Stimulated activated CD8-positive, alpha-beta memory T cell treated with anti-CD3 and anti-CD28 coated beads, Interleukin-7, amount 100 ng/mL, for 24 hours (primary cell): Measurements from ENCODE around the gene BMPR1A.
"Not testable (repeated sequence)": the region's sequence is repeated elsewhere in the genome, so short reads cannot be mapped to it uniquely, and the experiment has no call there.

Experiments
- DNase-seq: peaks from one replicate; pipeline ENCODE4 v3.0.0-alpha.2; 2020; ENCODE audit warnings: low read depth

BMPR1A gene

GRCh38 chr10:86849181-86849894 lies 92.9 kb downstream of the BMPR1A start:
- no peak for DNase-seq

DNA sequence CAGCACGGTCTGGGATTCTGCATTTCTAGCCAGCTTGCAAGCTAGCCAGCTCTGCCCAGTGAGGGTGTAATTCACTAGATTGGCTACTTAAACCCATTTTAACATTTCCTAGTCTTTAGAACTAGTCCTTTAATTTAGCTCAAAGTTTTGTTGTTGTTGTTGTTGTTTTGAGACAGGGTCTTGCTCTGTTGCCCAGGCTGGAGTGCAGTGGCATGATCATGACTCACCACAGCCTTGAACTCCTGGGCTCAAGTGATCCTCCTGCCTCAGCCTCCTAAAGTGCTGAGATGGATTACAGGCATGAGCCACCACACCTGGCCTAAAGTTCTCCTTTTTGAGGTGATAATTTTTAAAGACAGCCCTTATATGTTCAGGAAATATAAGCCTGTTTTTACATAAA lies 94.1 kb downstream of the BMPR1A start:
- no peak for DNase-seq

- DNase-seq, result no peak
Observed at GRCh38 chr10:86851328-86852207, 95.1 kb downstream of the BMPR1A start.

DNA sequence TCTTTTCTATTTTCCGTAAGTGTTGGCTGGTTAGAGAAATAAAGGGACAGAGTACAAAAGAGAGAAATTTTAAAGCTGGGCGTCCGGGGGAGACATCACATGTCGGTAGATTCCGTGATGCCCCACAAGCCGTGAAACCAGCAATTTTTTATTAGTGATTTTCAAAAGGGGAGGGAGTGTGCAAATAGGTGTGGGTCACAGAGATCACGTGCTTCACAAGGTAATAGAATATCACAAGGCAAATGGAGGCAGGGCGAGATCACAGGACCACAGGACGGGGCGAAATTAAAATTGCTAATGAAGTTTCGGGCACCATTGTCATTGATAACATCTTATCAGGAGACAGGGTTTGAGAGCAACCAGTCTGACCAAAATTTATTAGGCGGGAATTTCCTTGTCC lies 97.2 kb downstream of the BMPR1A start:
- not testable (repeated sequence) for DNase-seq

DNA sequence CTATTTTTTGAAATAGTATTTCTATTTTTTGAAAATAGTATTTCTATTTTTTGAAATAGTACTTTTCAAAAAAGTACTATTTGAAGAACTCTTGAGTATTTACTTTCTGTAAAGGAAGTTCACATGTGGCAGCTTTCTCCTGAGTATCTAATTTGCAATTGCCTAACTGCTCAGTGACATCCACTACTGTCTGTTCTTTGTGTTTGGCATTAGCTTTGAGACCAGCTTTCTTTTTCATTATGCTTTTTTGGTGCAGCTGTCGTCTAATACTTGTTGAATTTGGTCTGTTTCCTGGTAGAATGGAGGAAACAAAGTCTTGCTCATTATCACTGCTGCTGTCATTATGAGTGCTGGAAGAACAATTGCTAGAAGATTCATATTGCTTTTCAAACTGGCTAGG lies 99.1 kb downstream of the BMPR1A start:
- no peak for DNase-seq

DNA sequence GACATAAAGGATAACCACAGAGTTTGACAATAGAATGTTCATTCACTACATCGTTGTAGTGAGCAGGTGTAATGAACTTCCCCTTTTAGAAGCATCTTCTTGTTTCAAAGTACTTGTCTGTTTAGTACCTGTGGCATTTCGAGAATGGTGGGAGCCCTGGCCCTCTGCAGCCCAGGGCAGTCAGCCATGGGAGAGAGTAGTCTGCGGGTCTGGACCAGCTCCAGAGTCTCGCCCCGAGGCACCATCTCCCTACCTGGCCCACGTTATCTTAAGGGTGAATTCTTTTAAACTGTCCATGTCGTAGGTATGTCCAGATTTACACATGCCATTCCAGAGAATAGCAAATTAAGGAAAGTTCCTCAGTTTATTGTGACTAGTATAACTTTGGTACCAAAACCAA lies 99.7 kb downstream of the BMPR1A start:
- DNase-seq, result no peak

DNA sequence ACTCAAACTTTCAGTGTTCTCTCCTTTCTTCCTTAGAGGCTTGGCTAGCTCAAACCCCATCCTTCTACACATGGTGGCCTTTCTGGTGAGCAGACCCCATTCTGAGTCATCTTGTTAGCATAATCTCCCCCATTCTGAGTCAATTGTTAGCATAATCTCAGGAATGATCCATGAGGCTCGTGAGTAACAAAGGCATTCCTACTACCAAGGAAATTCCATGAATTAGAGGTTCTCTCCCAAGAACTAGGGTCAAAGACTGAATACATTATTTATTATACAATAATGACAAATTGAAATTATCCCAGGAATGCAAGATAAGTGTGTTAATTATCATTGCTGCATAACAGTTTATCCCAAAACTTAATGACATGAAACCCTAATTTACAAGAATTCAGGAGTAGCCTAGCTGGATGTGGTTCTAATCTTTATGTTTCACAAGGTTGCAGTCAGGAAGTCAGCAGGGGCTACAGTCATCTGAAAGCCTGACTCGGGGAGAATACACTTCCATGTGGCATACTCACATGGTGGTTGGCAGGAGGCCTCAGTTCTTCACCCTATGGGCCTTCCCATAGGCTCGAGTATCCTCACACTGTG lies 100.8 kb downstream of the BMPR1A start:
- DNase-seq, result no peak

DNA sequence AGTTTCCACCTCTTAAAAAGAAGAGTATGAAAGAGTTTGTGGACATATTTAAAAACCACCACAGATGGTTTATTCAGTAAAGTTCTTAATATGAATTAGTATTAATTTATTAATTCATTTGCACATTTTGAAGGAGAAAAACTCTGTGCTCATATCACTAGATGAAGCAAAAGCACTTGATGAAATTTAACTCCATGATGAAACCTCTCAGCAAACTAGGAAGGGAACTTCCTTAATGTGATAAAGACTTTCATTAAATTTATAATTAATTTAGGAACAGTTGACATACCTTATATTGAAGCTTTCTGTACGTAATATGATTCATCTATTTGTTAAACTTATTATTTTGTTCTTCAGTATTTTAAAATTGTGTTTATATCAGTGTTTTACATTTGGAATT lies 101.6 kb downstream of the BMPR1A start:
- DNase-seq, result no peak

GRCh38 chr10:86861351-86861750 lies 104.9 kb downstream of the BMPR1A start:
- no peak for DNase-seq

DNA sequence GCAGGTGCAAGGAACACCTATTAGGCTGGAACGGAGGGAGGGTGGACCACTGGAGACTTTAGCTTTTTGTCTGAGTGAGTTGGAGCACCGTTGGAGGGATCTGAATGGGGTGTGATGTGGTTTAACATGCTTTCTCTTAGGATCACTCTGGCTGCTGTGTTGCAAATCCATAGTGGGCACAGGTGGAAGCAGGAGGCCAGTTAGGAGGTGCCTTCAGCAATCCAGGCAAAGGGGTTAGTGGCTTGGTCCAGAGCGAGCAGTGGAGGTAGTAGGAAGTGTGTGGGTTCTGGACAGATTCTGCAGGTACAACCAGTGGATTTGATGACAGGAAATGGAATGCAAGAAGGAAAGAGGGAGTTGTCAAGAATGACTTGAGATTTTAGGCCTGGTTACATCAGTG lies 106.0 kb downstream of the BMPR1A start:
- no peak for DNase-seq

- no peak for DNase-seq
Observed at GRCh38 chr10:86862786-86863483, 106.5 kb downstream of the BMPR1A start.

DNA sequence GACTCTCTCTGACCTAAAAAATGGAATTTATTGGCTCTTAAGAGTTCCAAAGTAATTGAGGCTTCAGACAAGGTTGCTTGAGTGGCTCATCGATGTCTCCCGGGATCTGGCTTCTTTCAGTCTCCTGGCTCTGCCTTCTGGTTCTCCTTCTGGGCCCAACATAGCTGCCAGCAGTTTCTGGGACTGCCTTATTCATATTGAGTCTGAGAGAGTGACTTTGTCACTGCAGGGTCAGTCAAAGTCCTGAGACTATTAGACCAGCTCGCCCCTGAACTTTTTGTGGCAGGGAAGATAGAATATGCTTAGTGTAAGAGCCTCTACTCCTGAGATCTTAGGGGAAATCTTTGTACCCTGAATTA lies 107.0 kb downstream of the BMPR1A start:
- DNase-seq, result no peak

- DNase-seq, result not testable (repeated sequence)
Observed at GRCh38 chr10:86865011-86865811, 108.8 kb downstream of the BMPR1A start.

GRCh38 chr10:86867149-86867548 lies 110.7 kb downstream of the BMPR1A start:
- DNase-seq, result no peak

- no peak for DNase-seq
Observed at GRCh38 chr10:86868353-86868752, 111.9 kb downstream of the BMPR1A start.

DNA sequence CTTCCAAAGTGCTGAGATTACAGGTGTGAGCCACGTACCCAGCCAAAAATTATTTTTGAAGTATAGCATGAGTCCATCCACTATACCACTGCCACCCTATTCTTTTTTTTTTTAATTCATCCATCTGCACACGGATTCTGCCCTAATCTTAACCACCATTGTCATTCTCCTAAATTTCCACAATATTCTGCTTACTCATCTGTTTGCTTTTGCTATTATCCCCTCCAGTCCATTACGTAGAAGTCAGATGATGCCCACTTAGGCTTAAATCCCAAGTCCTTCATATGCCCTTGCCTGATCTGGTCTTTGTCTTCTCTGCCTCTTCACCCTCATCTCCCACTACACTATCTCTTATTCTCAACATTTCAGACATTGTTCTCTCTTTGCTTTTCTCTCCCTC lies 114.3 kb downstream of the BMPR1A start:
- DNase-seq, result no peak

GRCh38 chr10:86871563-86872183 lies 115.3 kb downstream of the BMPR1A start:
- no peak for DNase-seq

GRCh38 chr10:86872757-86873156 lies 116.3 kb downstream of the BMPR1A start:
- DNase-seq, result no peak

DNA sequence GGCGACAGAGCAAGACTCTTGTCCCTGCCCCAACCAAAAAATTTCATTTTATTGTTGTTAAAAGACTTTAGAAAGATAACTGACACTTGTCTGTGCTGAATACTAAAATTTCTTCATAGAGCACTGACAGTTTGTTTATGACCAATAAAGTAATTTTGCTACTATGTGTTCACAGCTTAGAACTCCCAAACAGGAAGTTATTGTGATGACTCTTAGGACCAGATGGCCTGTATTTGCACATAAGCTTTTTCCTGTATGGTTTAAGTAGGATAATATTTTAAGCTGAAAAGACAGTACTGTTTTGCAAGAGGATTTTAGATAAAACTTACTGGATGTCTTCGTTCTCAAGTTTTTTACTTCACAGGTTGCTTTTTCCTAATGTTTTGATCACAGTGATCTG lies 120.3 kb downstream of the BMPR1A start:
- DNase-seq, result no peak

DNA sequence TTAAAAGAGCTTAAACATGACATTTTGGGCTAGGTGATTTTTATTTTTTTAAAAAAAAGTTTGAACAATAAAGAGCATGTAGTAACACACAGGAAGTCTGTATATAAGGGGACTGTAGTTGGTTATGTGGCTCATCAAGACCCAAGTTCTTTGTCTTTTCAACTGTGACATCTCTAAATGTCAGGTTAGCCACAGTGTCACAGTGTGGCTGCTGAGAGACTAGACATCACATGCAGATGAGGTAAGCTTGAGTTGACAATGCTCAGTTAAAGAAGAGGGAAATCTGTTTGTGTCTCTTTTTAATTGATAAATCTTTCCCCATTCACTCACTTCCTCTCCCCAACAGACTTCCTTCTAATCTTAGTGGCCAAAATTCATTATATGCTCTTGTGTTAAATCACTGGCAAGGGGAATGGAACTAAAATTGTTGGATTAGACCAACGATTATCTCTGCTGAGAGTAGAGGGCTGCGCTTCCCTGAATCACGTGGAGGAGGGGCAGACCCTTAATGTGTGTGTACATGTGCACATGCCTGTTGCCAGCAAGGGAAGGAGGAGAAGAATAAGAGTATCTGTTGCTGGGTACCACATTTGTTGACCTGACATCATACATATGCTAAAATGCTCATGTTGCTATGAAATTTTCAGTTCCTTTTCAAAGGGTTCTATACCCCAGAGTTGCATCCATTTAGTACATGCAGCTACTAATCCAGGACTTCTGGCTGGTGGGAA lies 122.7 kb downstream of the BMPR1A start:
- no peak for DNase-seq

GRCh38 chr10:86880971-86881370 lies 124.6 kb downstream of the BMPR1A start:
- DNase-seq, result no peak
